HepG2 (cell line): ENCODE data around the gene PTPMT1. TPM values are rescaled to one million over a fixed set of nuclear protein-coding genes. Genes with fewer than 3 reads are reported as not detected.

Experiments
- ARNT ChIP-seq: fragments of 450-650 bp; IDR thresholded peaks from 2 replicates; pipeline ENCODE4 v1.6.1; 2017
- CERS6 ChIP-seq: sonication (generic); formaldehyde crosslinking; IDR thresholded peaks from 2 replicates; pipeline ENCODE4 v1.5.0; 2020; ENCODE audit warnings: missing genetic modification reagents
- EP300 ChIP-seq, 3 experiments: sonication (generic) in 1 of 3; formaldehyde crosslinking in 1 of 3; IDR thresholded peaks; 2 replicates each; pipeline versions ENCODE4 v1.5.1 to v1.6.1; 2011 to 2020; ENCODE audit warnings: low read depth in 2 of 3, low read length in 2 of 3, borderline replicate concordance in 1 of 3, improper control_type of control experiment in 1 of 3, mild to moderate bottlenecking in 1 of 3, missing genetic modification reagents in 1 of 3, moderate library complexity in 1 of 3
- FLYWCH1 ChIP-seq: sonication (generic); formaldehyde crosslinking; IDR thresholded peaks from 2 replicates; pipeline ENCODE4 v1.8.1; 2023; ENCODE audit warnings: mild to moderate bottlenecking, missing genetic modification reagents
- HMG20B ChIP-seq: conservative IDR thresholded peaks from 2 replicates; pipeline ENCODE4 v1.6.1; 2016; ENCODE audit warnings: missing genetic modification reagents, missing compliant biosample characterization
- NAIF1 ChIP-seq: sonication (generic); formaldehyde crosslinking; IDR thresholded peaks from 2 replicates; pipeline ENCODE4 v1.5.0; 2020; ENCODE audit warnings: mild to moderate bottlenecking, missing genetic modification reagents, borderline replicate concordance
- NFIC ChIP-seq: IDR thresholded peaks from 2 replicates; pipeline ENCODE4 v1.6.1; 2012; ENCODE audit warnings: mild to moderate bottlenecking, low read length, inconsistent platforms
- POGZ ChIP-seq: sonication (generic); formaldehyde crosslinking; IDR thresholded peaks from 2 replicates; pipeline ENCODE4 v1.4.0; 2020; ENCODE audit warnings: mild to moderate bottlenecking, missing genetic modification reagents
- REPIN1 ChIP-seq: sonication (generic); formaldehyde crosslinking; IDR thresholded peaks from 2 replicates; pipeline ENCODE4 v1.8.0; 2022; ENCODE audit warnings: missing genetic modification reagents, low read depth, mild to moderate bottlenecking, borderline replicate concordance
- SUZ12 ChIP-seq: fragments of 150-350 bp; IDR thresholded peaks from 2 replicates; pipeline ENCODE4 v1.6.1; 2014; ENCODE audit warnings: low read depth, low read length
- TAF1 ChIP-seq: sonication (generic); formaldehyde crosslinking; IDR thresholded peaks from 2 replicates; pipeline ENCODE4 v1.4.0; 2020; ENCODE audit warnings: missing genetic modification reagents
- ZBTB2 ChIP-seq: sonication (generic); formaldehyde crosslinking; IDR thresholded peaks from 2 replicates; pipeline ENCODE4 v1.8.0; 2022; ENCODE audit warnings: low read depth, missing genetic modification reagents
- ZFP90 ChIP-seq: sonication (generic); formaldehyde crosslinking; IDR thresholded peaks from 2 replicates; pipeline ENCODE4 v1.8.0; 2022; ENCODE audit warnings: missing genetic modification reagents, mild to moderate bottlenecking, inconsistent platforms, borderline replicate concordance
- ZNF333 ChIP-seq: sonication (generic); formaldehyde crosslinking; IDR thresholded peaks from 2 replicates; pipeline ENCODE4 v1.4.0; 2020; ENCODE audit warnings: mild to moderate bottlenecking, missing genetic modification reagents, borderline replicate concordance
- ZNF589 ChIP-seq: sonication (generic); formaldehyde crosslinking; conservative IDR thresholded peaks from 2 replicates; pipeline ENCODE4 v1.8.0; 2022; ENCODE audit warnings: mild to moderate bottlenecking, moderate library complexity, missing genetic modification reagents
- ZNF850 ChIP-seq: sonication (generic); formaldehyde crosslinking; conservative IDR thresholded peaks from 2 replicates; pipeline ENCODE4 v1.9.0; 2021; ENCODE audit warnings: mild to moderate bottlenecking, missing genetic modification reagents
- polyA plus RNA-seq, 8 experiments: library from polyadenylated mRNA; depleted of rRNA in 3 of 8; stranded (reverse) in 7 of 8; unstranded in 1 of 8; fragments of >200 nt; fragmentation: Illumina TruSeq in 4 of 8; extraction: Trizol in 4 of 8; gene quantifications; 2 replicates each; pipeline versions ENCODE4 v1.2.1 to v1.2.3, GENCODE V29; 2011 to 2016; ENCODE audit warnings: low read depth in 4 of 8, missing spikeins in 1 of 8, mixed read lengths in 1 of 8; ENCODE audit not compliant: insufficient read depth in 1 of 8
- total RNA-seq, 5 experiments: library from RNA; depleted of rRNA; stranded (reverse); fragments of >200 nt; fragmentation: Illumina TruSeq; extraction: Trizol; gene quantifications; 2 replicates each; pipeline ENCODE4 v1.2.3, GENCODE V29; 2016; ENCODE audit warnings: low read depth in 1 of 5
- TF ChIP-seq, protein P1 (sequence below): sonication (generic); formaldehyde crosslinking; IDR thresholded peaks from 2 replicates; pipeline ENCODE4 v1.8.1; 2023; ENCODE audit warnings: mild to moderate bottlenecking, missing genetic modification reagents
- TF ChIP-seq, protein P2 (sequence below): IDR thresholded peaks from 2 replicates; pipeline ENCODE4 v1.6.1; 2016; ENCODE audit warnings: missing compliant biosample characterization, missing genetic modification reagents, borderline replicate concordance
- TF ChIP-seq, protein P3 (sequence below): sonication (generic); formaldehyde crosslinking; IDR thresholded peaks from 2 replicates; pipeline ENCODE4 v1.4.0; 2020; ENCODE audit warnings: mild to moderate bottlenecking, missing genetic modification reagents

The PTPMT1 gene
- total and polyA plus RNA-seq, 2 of the 13 experiments (the other 11 are each of a cell fraction or from before 2014, with no cell fraction given): 55.6 to 129 TPM

DNA sequence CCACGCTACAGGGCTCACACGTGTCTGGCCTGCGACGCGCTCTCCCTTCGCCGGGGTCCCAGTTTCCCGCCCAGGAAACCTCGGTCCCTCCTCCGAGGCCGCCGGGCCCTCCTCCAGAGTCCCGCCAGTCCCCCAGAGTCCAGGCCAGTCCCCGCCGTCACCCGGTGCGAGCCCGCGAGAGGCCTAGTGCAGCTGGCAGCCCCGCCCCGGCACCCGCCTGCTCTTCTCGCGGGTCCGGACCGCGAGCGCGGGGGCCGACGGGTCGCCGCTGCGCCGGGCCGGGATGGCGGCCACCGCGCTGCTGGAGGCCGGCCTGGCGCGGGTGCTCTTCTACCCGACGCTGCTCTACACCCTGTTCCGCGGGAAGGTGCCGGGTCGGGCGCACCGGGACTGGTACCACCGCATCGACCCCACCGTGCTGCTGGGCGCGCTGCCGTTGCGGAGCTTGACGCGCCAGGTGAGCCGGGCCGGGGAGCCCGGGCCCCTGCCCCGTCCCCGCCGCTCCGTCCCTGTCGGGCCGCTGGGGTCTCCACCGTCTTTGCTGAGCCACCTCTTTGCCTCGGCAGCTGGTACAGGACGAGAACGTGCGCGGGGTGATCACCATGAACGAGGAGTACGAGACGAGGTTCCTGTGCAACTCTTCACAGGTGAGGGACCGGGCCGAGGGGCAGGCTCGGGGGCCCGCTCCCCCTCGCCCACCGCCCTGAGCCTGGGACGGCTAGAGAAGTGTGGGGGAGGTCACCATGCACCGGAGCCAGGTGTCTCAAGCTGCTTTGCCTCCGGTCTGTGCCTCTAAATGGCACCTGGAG is at the start of gene PTPMT1 (continued):
- TF ChIP-seq ZNF850 (CRISPR knock-in tag) (no peak), NFIC (no peak), SUZ12 (no peak), ARNT (no peak), TAF1 (CRISPR knock-in tag) (peak; percentile 73), REPIN1 (CRISPR knock-in tag) (peak; percentile 20; the same call in 1 of the 2 replicates), FLYWCH1 (CRISPR knock-in tag) (peak; percentile 44; the same call in 1 of the 2 replicates), ZFP90 (CRISPR knock-in tag) (peak; percentile 81; the same call in 1 of the 2 replicates), POGZ (CRISPR knock-in tag) (peak; percentile 15; the same call in 1 of the 2 replicates), EP300 (IDR thresholded peaks at IDR 0.05; ENCODE audit: low read depth in 2 of 2, low read length in 2 of 2) (no peak), EP300 (CRISPR knock-in tag; IDR thresholded peaks at IDR 0.05; ENCODE audit: borderline replicate concordance) (no peak), ZBTB2 (CRISPR knock-in tag) (no peak), HMG20B (no peak), ZNF333 (CRISPR knock-in tag) (peak; percentile 63; the same call in 1 of the 2 replicates), CERS6 (no peak), NAIF1 (CRISPR knock-in tag) (no peak), ZNF589 (CRISPR knock-in tag) (0 out of 2 replicates have a peak, but pooled peaks have one; percentile 41)
- TF ChIP-seq, protein P1, sequence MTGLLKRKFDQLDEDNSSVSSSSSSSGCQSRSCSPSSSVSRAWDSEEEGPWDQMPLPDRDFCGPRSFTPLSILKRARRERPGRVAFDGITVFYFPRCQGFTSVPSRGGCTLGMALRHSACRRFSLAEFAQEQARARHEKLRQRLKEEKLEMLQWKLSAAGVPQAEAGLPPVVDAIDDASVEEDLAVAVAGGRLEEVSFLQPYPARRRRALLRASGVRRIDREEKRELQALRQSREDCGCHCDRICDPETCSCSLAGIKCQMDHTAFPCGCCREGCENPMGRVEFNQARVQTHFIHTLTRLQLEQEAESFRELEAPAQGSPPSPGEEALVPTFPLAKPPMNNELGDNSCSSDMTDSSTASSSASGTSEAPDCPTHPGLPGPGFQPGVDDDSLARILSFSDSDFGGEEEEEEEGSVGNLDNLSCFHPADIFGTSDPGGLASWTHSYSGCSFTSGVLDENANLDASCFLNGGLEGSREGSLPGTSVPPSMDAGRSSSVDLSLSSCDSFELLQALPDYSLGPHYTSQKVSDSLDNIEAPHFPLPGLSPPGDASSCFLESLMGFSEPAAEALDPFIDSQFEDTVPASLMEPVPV (CRISPR knock-in tag): no peak
- TF ChIP-seq, protein P2, sequence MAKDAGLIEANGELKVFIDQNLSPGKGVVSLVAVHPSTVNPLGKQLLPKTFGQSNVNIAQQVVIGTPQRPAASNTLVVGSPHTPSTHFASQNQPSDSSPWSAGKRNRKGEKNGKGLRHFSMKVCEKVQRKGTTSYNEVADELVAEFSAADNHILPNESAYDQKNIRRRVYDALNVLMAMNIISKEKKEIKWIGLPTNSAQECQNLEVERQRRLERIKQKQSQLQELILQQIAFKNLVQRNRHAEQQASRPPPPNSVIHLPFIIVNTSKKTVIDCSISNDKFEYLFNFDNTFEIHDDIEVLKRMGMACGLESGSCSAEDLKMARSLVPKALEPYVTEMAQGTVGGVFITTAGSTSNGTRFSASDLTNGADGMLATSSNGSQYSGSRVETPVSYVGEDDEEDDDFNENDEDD (CRISPR knock-in tag): peak; percentile 91
- TF ChIP-seq, protein P3, sequence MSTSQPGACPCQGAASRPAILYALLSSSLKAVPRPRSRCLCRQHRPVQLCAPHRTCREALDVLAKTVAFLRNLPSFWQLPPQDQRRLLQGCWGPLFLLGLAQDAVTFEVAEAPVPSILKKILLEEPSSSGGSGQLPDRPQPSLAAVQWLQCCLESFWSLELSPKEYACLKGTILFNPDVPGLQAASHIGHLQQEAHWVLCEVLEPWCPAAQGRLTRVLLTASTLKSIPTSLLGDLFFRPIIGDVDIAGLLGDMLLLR (CRISPR knock-in tag): peak; percentile 34
